ENCODE measurements around the gene CLPX.

- TF ChIP-seq EZH2 (IDR thresholded peaks at IDR 0.05; ENCODE audit: borderline replicate concordance, insufficient read depth, low read depth, low read length, poor library complexity, severe bottlenecking) (no peak), CTCF (IDR thresholded peaks at IDR 0.05) (no peak)
Observed at GRCh38 chr15:65215496-65215895, 30.4 kb upstream of the CLPX start.
